H1 (cell line): ENCODE measurements around the gene PFN3. TPM values are rescaled to one million over a fixed set of nuclear protein-coding genes. Genes with fewer than 3 reads are reported as not detected.

Experiments used
- CTCF ChIA-PET: fragments of 300-600 bp; sonication (Branson Sonifier 250); formaldehyde crosslinking; loops from one replicate; lab custom pipeline; 2021; ENCODE audit not compliant: partially characterized antibody; lab: Charles Lee
- POLR2A ChIA-PET: fragments of 300-600 bp; sonication (Branson Sonifier 250); formaldehyde crosslinking; loops from one replicate; lab custom pipeline; 2021; ENCODE audit warnings: inconsistent platforms; ENCODE audit not compliant: partially characterized antibody; lab: Charles Lee
- DNase-seq, 2 experiments: peaks; one replicate each; pipeline versions ENCODE4 v3.0.0 to v3.0.0-alpha.2; 2010 to 2022; ENCODE audit warnings: low spot score in 2 of 2, low read depth in 1 of 2, mixed read lengths in 1 of 2
- FAIRE-seq: peaks from 2 replicates; lab custom pipeline; 2011; peaks lifted over from hg19 to GRCh38; lab: Jason Lieb, UNC
- H2AFZ ChIP-seq: 2 replicates; pipeline ENCODE4 v1.8.1; 2012; ENCODE audit warnings: low read length, inconsistent platforms
- H2AK5ac ChIP-seq: 2 replicates; pipeline ENCODE4 v1.6.1; 2013; ENCODE audit warnings: low read depth, low read length
- H2BK120ac ChIP-seq: replicated peaks from 2 replicates; pipeline ENCODE3; 2013; ENCODE audit warnings: low read depth, low read length, inconsistent platforms
- H2BK12ac ChIP-seq: 2 replicates; pipeline ENCODE4 v1.6.1; 2013; ENCODE audit warnings: low read depth, low read length
- H2BK15ac ChIP-seq: 2 replicates; pipeline ENCODE4 v1.6.1; 2013; ENCODE audit warnings: low read length
- H2BK20ac ChIP-seq: 2 replicates; pipeline ENCODE4 v1.6.1; 2013; ENCODE audit warnings: low read length
- H2BK5ac ChIP-seq: 2 replicates; pipeline ENCODE4 v1.6.1; 2013; ENCODE audit warnings: low read depth, low read length
- H3K14ac ChIP-seq: 2 replicates; pipeline ENCODE4 v1.6.1; 2013; ENCODE audit warnings: inconsistent platforms; ENCODE audit not compliant: insufficient read length
- H3K18ac ChIP-seq: 2 replicates; pipeline ENCODE4 v1.6.1; 2013; ENCODE audit warnings: low read length; ENCODE audit errors: extremely low read depth
- H3K23ac ChIP-seq: 2 replicates; pipeline ENCODE4 v1.6.1; 2013; ENCODE audit warnings: inconsistent platforms; ENCODE audit not compliant: insufficient read length
- H3K23me2 ChIP-seq: 2 replicates; pipeline ENCODE4 v1.6.1; 2013; ENCODE audit warnings: low read depth, low read length
- H3K27ac ChIP-seq: 2 replicates; pipeline ENCODE4 v1.6.1; 2011; ENCODE audit warnings: low read depth, low read length, inconsistent platforms
- H3K27me3 ChIP-seq, 4 experiments: replicated peaks in 1 of 4; 1 replicate in 1 of 4; 2 replicates in 3 of 4; pipeline versions ENCODE4 v1.6.1 to v1.8.1; 2011 to 2013; ENCODE audit warnings: low read length in 3 of 4, mild to moderate bottlenecking in 3 of 4, inconsistent platforms in 2 of 4, mixed read lengths in 2 of 4, moderate library complexity in 1 of 4; ENCODE audit not compliant: control insufficient read depth in 3 of 4, insufficient read depth in 3 of 4; ENCODE audit errors: extremely low read depth in 1 of 4
- H3K36me3 ChIP-seq, 4 experiments: 2 replicates each; pipeline versions ENCODE4 v1.6.1 to v1.8.1; 2011 to 2013; ENCODE audit warnings: mild to moderate bottlenecking in 4 of 4, low read length in 3 of 4, moderate library complexity in 2 of 4, control low read depth in 1 of 4, inconsistent platforms in 1 of 4; ENCODE audit not compliant: insufficient read depth in 4 of 4, control insufficient read depth in 2 of 4
- H3K4ac ChIP-seq: replicated peaks from 2 replicates; pipeline ENCODE3; 2013; ENCODE audit warnings: low read length, low read depth, mixed read lengths, inconsistent platforms; ENCODE audit not compliant: insufficient read length
- H3K4me1 ChIP-seq, 4 experiments: replicated peaks in 1 of 4; 1 replicate in 1 of 4; 2 replicates in 3 of 4; pipeline versions ENCODE4 v1.6.1 to v1.8.1; 2011 to 2013; ENCODE audit warnings: low read length in 3 of 4, inconsistent platforms in 2 of 4, mixed read lengths in 1 of 4; ENCODE audit not compliant: insufficient read depth in 4 of 4, control insufficient read depth in 3 of 4
- H3K4me2 ChIP-seq, 2 experiments: 2 replicates each; pipeline versions ENCODE4 v1.6.1 to v1.8.1; 2011 to 2013; ENCODE audit warnings: low read depth in 2 of 2, low read length in 2 of 2, control low read depth in 1 of 2, inconsistent platforms in 1 of 2, mild to moderate bottlenecking in 1 of 2; ENCODE audit not compliant: insufficient read depth in 1 of 2
- H3K4me3 ChIP-seq, 4 experiments: fragments of 200-600, 300-600 bp in 1 of 4; sonication (generic), shearing (Covaris generic), sonication (Bioruptor Twin) in 1 of 4; 2 replicates each; pipeline versions ENCODE4 v1.5.1 to v1.8.1; 2011 to 2016; ENCODE audit warnings: low read length in 4 of 4, low read depth in 3 of 4, control low read depth in 2 of 4, inconsistent platforms in 2 of 4, mild to moderate bottlenecking in 2 of 4, mixed read lengths in 1 of 4, moderate library complexity in 1 of 4; ENCODE audit not compliant: insufficient read depth in 2 of 4; ENCODE audit errors: extremely low read depth in 1 of 4
- H3K56ac ChIP-seq: replicated peaks from 2 replicates; pipeline ENCODE3; 2013; ENCODE audit warnings: low read depth, mild to moderate bottlenecking, mixed read lengths, low read length, inconsistent platforms; ENCODE audit not compliant: insufficient read length
- H3K79me1 ChIP-seq: 2 replicates; pipeline ENCODE4 v1.6.1; 2013; ENCODE audit warnings: low read depth, low read length, control low read depth
- H3K79me2 ChIP-seq, 2 experiments: 2 replicates each; pipeline versions ENCODE4 v1.6.1 to v1.8.1; 2012 to 2013; ENCODE audit warnings: low read length in 2 of 2, mild to moderate bottlenecking in 2 of 2, inconsistent platforms in 1 of 2; ENCODE audit not compliant: insufficient read depth in 2 of 2, control insufficient read depth in 1 of 2
- H3K9ac ChIP-seq, 4 experiments: replicated peaks in 1 of 4; 1 replicate in 1 of 4; 2 replicates in 3 of 4; pipeline versions ENCODE4 v1.6.1 to v1.8.1; 2011 to 2013; ENCODE audit warnings: low read depth in 3 of 4, low read length in 3 of 4, control low read depth in 2 of 4, mild to moderate bottlenecking in 2 of 4, moderate library complexity in 2 of 4, inconsistent platforms in 1 of 4; ENCODE audit errors: extremely low read depth in 1 of 4
- H3K9me3 ChIP-seq, 2 experiments: 2 replicates each; pipeline versions ENCODE4 v1.6.1 to v1.8.1; 2012 to 2013; ENCODE audit warnings: mild to moderate bottlenecking in 2 of 2, moderate library complexity in 2 of 2, control low read depth in 1 of 2, inconsistent platforms in 1 of 2, low read depth in 1 of 2, low read length in 1 of 2, mixed read lengths in 1 of 2; ENCODE audit not compliant: insufficient read depth in 2 of 2
- H4K20me1 ChIP-seq, 2 experiments: replicated peaks in 1 of 2; 2 replicates each; pipeline versions ENCODE3 to v1.8.1; 2011 to 2013; ENCODE audit warnings: inconsistent platforms in 2 of 2, low read length in 2 of 2, mild to moderate bottlenecking in 1 of 2; ENCODE audit not compliant: insufficient read depth in 2 of 2, control insufficient read depth in 1 of 2
- H4K5ac ChIP-seq: 2 replicates; pipeline ENCODE4 v1.6.1; 2013; ENCODE audit warnings: low read length, low read depth, mixed read lengths, inconsistent platforms; ENCODE audit not compliant: insufficient read length
- H4K8ac ChIP-seq: 2 replicates; pipeline ENCODE4 v1.8.0; 2013; ENCODE audit warnings: mild to moderate bottlenecking, moderate library complexity, low read length, inconsistent platforms; ENCODE audit not compliant: insufficient read depth; ENCODE audit errors: extremely low read depth
- H4K91ac ChIP-seq: replicated peaks from 2 replicates; pipeline ENCODE3; 2013; ENCODE audit warnings: low read length, mixed read lengths, inconsistent platforms; ENCODE audit not compliant: insufficient read length
- CTBP2 ChIP-seq: IDR thresholded peaks from 2 replicates; pipeline ENCODE4 v1.7.0; 2011; ENCODE audit warnings: borderline replicate concordance, mild to moderate bottlenecking, moderate library complexity, mixed read lengths, low read length; ENCODE audit not compliant: insufficient read depth, insufficient read length
- GTF2F1 ChIP-seq: IDR thresholded peaks from 2 replicates; pipeline ENCODE4 v1.6.1; 2012; ENCODE audit warnings: low read depth, low read length, improper control_type of control experiment, borderline replicate concordance
- MAFK ChIP-seq: IDR thresholded peaks from 2 replicates; pipeline ENCODE4 v1.6.1; 2012; ENCODE audit warnings: low read depth, mild to moderate bottlenecking, improper control_type of control experiment, low read length
- PHF8 ChIP-seq: fragments of 200-600 bp; sonication (generic); conservative IDR thresholded peaks from 2 replicates; pipeline ENCODE4 v1.7.1; 2012; ENCODE audit warnings: low read depth, mild to moderate bottlenecking, inconsistent platforms, low read length, moderate library complexity
- POLR2A ChIP-seq, 2 experiments: IDR thresholded peaks; 1 replicate in 1 of 2; 2 replicates in 1 of 2; pipeline ENCODE4 v1.6.1; 2011; ENCODE audit warnings: low read depth in 2 of 2, low read length in 2 of 2, mild to moderate bottlenecking in 2 of 2; ENCODE audit errors: control extremely low read depth in 1 of 2
- RXRA ChIP-seq: IDR thresholded peaks from 2 replicates; pipeline ENCODE4 v1.6.1; 2011; ENCODE audit warnings: low read depth, mild to moderate bottlenecking, low read length, moderate library complexity; ENCODE audit not compliant: insufficient read depth
- SAP30 ChIP-seq: fragments of 300-600 bp; sonication (generic); IDR thresholded peaks from 2 replicates; pipeline ENCODE4 v1.7.1; 2012; ENCODE audit warnings: low read length, moderate library complexity, mild to moderate bottlenecking, inconsistent platforms; ENCODE audit not compliant: insufficient read depth, insufficient replicate concordance
- SIN3A ChIP-seq, 2 experiments: IDR thresholded peaks in 1 of 2; conservative IDR thresholded peaks in 1 of 2; 2 replicates each; pipeline ENCODE4 v1.6.1; 2011 to 2012; ENCODE audit warnings: low read length in 2 of 2, improper control_type of control experiment in 1 of 2, low read depth in 1 of 2, mild to moderate bottlenecking in 1 of 2
- SP2 ChIP-seq: IDR thresholded peaks from 2 replicates; pipeline ENCODE4 v1.6.1; 2012; ENCODE audit warnings: mild to moderate bottlenecking, low read length, inconsistent platforms
- SUZ12 ChIP-seq: fragments of 200-600 bp; sonication (generic); IDR thresholded peaks from 2 replicates; pipeline ENCODE4 v1.6.1; 2012; ENCODE audit warnings: mild to moderate bottlenecking, inconsistent platforms, low read length, moderate library complexity, mixed read lengths
- TCF12 ChIP-seq: IDR thresholded peaks from 2 replicates; pipeline ENCODE4 v1.6.1; 2011; ENCODE audit warnings: low read depth, mild to moderate bottlenecking, low read length
- USF2 ChIP-seq: IDR thresholded peaks from 2 replicates; pipeline ENCODE4 v1.6.1; 2011; ENCODE audit warnings: low read length, improper control_type of control experiment
- WGBS, 2 experiments: shearing (Covaris generic) in 1 of 2; methylation state at CpG; one replicate each; pipeline versions ENCODE4 v1.1.6 to v1.1.7; 2013 to 2015; ENCODE audit warnings: low lambda C conversion rate in 2 of 2, mixed read lengths in 2 of 2, inconsistent platforms in 1 of 2, low coverage in 1 of 2, missing lambda C conversion rate in 1 of 2; ENCODE audit not compliant: insufficient replicate concordance in 2 of 2, insufficient coverage in 1 of 2, insufficient read length in 1 of 2; ENCODE audit errors: extremely low coverage in 1 of 2, missing lambda C conversion rate in 1 of 2; 5-methylcytosine and 5-hydroxymethylcytosine counted together
- polyA plus RNA-seq, 7 experiments: library from polyadenylated mRNA; depleted of rRNA in 3 of 7; stranded (reverse) in 5 of 7; unstranded in 2 of 7; fragments of >200 nt in 5 of 7; fragments of 200-250 nt in 2 of 7; gene quantifications; 1 replicate in 5 of 7; 2 replicates in 1 of 7; 4 replicates in 1 of 7; pipeline versions ENCODE4 v1.2.1 to v1.2.3, GENCODE V29; 2011 to 2013; ENCODE audit warnings: missing spikeins in 2 of 7, mixed read lengths in 2 of 7
- total RNA-seq: library from RNA; stranded (reverse); fragmentation: NEBNext Ultra II Directional; extraction: Animal tissue kit (Norgen Biotek cat#: 25700); gene quantifications from 2 replicates; pipeline ENCODE4 v1.2.1, GENCODE V29; 2021

Gene PFN3
- total and polyA plus RNA-seq, 2 of the 8 experiments (the other 6 are each of a cell fraction or from before 2014, with no cell fraction given) = not detected

GRCh38 chr5:177410575-177410974 lies 10.1 kb upstream of the PFN3 start:
- H3K27ac ChIP-seq = no peak overlapping the region
- no peak overlapping the region for H4K5ac ChIP-seq
- DNase-seq (no peak), FAIRE-seq (no peak)
- no peak overlapping the region for H3K56ac ChIP-seq
- TF ChIP-seq PHF8 = no peak
- TF ChIP-seq SAP30 = no peak
- no peak for TF ChIP-seq POLR2A (IDR thresholded peaks at IDR 0.05; ENCODE audit: control extremely low read depth in 1 of 2, low read depth in 2 of 2, low read length in 2 of 2)
- no peak for TF ChIP-seq SP2
- no peak for TF ChIP-seq CTBP2
- no peak for TF ChIP-seq GTF2F1
- TF ChIP-seq SUZ12 = no peak
- no peak for TF ChIP-seq SIN3A (conservative IDR thresholded peaks at IDR 0.05 in 1 of 2, IDR thresholded peaks at IDR 0.05 in 1 of 2; ENCODE audit: low read depth in 1 of 2, low read length in 2 of 2)
- no peak for TF ChIP-seq RXRA
- no peak for TF ChIP-seq USF2
- TF ChIP-seq MAFK = no peak
- TF ChIP-seq TCF12 = no peak
- ChIA-PET POLR2A (interaction anchor here (2.4 kb wide), 1 partner anchor 16 kb away, joined by 6 read pairs; the partner anchor contains the start of gene GRK6), CTCF (interaction anchor here (1.3 to 2.8 kb wide), 2 partner anchors 13 to 20 kb away, joined by 3 to 11 read pairs; no protein-coding TSS in a partner anchor)
- no peak overlapping the region for H2BK12ac ChIP-seq
- no peak overlapping the region for H2BK15ac ChIP-seq
- no peaks in the 10 kb centered on the region for H3K9me3 ChIP-seq
- no peak overlapping the region for H2BK120ac ChIP-seq
- no peak overlapping the region for H3K4me2 ChIP-seq
- no peaks in the 10 kb centered on the region for H3K79me1 ChIP-seq
- H4K91ac ChIP-seq = no peak overlapping the region
- no peaks in the 10 kb centered on the region for H3K23me2 ChIP-seq
- H3K9ac ChIP-seq = no peak overlapping the region
- WGBS, 2 experiments = 91% methylated on average over 3 of the region's 3 CpGs; no CpG with 5 or more reads in 1 of the 2 experiments
- H3K4ac ChIP-seq = no peak overlapping the region
- H2AFZ ChIP-seq = no peak overlapping the region
- no peak overlapping the region for H3K4me3 ChIP-seq
- no peaks in the 10 kb centered on the region; a peak in 1 of 7 replicates for H3K4me1 ChIP-seq
- H3K27me3 ChIP-seq = peaks cover under 1 to 29% (median 6%) of the 10 kb centered on the region in 4 experiments; a peak in 6 of 7 replicates
- H3K14ac ChIP-seq = no peak overlapping the region
- no peak overlapping the region for H2BK5ac ChIP-seq
- H3K79me2 ChIP-seq = no peaks in the 10 kb centered on the region
- H3K36me3 ChIP-seq = no peaks in the 10 kb centered on the region
- H2AK5ac ChIP-seq = no peak overlapping the region
- no peak overlapping the region for H3K18ac ChIP-seq
- H2BK20ac ChIP-seq = no peak overlapping the region
- no peak overlapping the region for H3K23ac ChIP-seq
- no peaks in the 10 kb centered on the region for H4K20me1 ChIP-seq
- H4K8ac ChIP-seq = no peak overlapping the region
